GM19395 (cell line): Measurements from ENCODE around the gene TP63.

Experiments used
- ATAC-seq: cut with Tn5 transposase; IDR thresholded peaks from one replicate; pipeline ENCODE4 v1.9.1; 2021; ENCODE audit warnings: mild to moderate bottlenecking, moderate library complexity; ENCODE audit not compliant: unreplicated experiment

Gene TP63

GRCh38 chr3:189680723-189681122 is 49.5 kb downstream of the TP63 start:
- ATAC-seq = no peak

- ATAC-seq = no peak
Measured at GRCh38 chr3:189683546-189684255, 52.5 kb downstream of the TP63 start.

- ATAC-seq = no peak
Measured at GRCh38 chr3:189684317-189684716, 53.1 kb downstream of the TP63 start.

- ATAC-seq = no peak
Measured at GRCh38 chr3:189685291-189685690, 54.1 kb downstream of the TP63 start.

GRCh38 chr3:189685860-189686259 is 54.7 kb downstream of the TP63 start:
- no peak for ATAC-seq

- ATAC-seq = no peak
Measured at GRCh38 chr3:189687475-189687874, 56.3 kb downstream of the TP63 start.

- peak; percentile 57 for ATAC-seq
Measured at GRCh38 chr3:189688262-189688661, 57.1 kb downstream of the TP63 start.

GRCh38 chr3:189689625-189690024 is 58.4 kb downstream of the TP63 start:
- no peak for ATAC-seq

- no peak for ATAC-seq
Measured at GRCh38 chr3:189690237-189690636, 59.0 kb downstream of the TP63 start.

- ATAC-seq = no peak
Measured at GRCh38 chr3:189690672-189691071, 59.5 kb downstream of the TP63 start.

- no peak for ATAC-seq
Measured at GRCh38 chr3:189695400-189695799, 64.2 kb downstream of the TP63 start.

- ATAC-seq = no peak
Measured at GRCh38 chr3:189698811-189699210, 67.6 kb downstream of the TP63 start.

- ATAC-seq = no peak
Measured at GRCh38 chr3:189699885-189700284, 68.7 kb downstream of the TP63 start.

GRCh38 chr3:189702066-189702646 is 71.0 kb downstream of the TP63 start:
- no peak for ATAC-seq

GRCh38 chr3:189703865-189704264 is 72.7 kb downstream of the TP63 start:
- ATAC-seq = no peak

GRCh38 chr3:189708375-189708774 is 77.2 kb downstream of the TP63 start:
- no peak for ATAC-seq

- no peak for ATAC-seq
Measured at GRCh38 chr3:189710620-189711402, 79.6 kb downstream of the TP63 start.

GRCh38 chr3:189712906-189713483 is 81.8 kb downstream of the TP63 start:
- ATAC-seq = no peak

- ATAC-seq = peak; percentile 55
Measured at GRCh38 chr3:189714991-189715961, 84.1 kb downstream of the TP63 start.

- ATAC-seq = no peak
Measured at GRCh38 chr3:189718215-189718614, 87.0 kb downstream of the TP63 start.
